Measurements from ENCODE around the gene RPS19BP1.

- TF ChIP-seq CTCF (IDR thresholded peaks at IDR 0.05) (no peak), POLR2A (IDR thresholded peaks at IDR 0.05) (no peak)
Measured at GRCh38 chr22:39486951-39487825, 45.4 kb downstream of the RPS19BP1 start.
